Measurements from ENCODE around the gene MAML3. TPM values are rescaled to one million over a fixed set of nuclear protein-coding genes. Genes with fewer than 3 reads are reported as not detected.
A peak's percentile ranks its signal among the peaks of the same experiment; 100 is the strongest.

Gene MAML3
- total and polyA plus RNA-seq, 2 of the 13 experiments (the other 11 are each of a cell fraction or from before 2014, with no cell fraction given): 0.05 to 0.13 TPM

- TF ChIP-seq ZNF770 (CRISPR knock-in tag; IDR thresholded peaks at IDR 0.05) (peak; percentile 62), ZNF646 (CRISPR knock-in tag; IDR thresholded peaks at IDR 0.05) (no peak), POLR2AphosphoS5 (IDR thresholded peaks at IDR 0.05; ENCODE audit: low read depth, low read length) (peak; percentile 32; the same call in 1 of the 2 replicates), ZNF788 (CRISPR knock-in tag; IDR thresholded peaks at IDR 0.05; ENCODE audit: borderline replicate concordance) (no peak), ZNF232 (CRISPR knock-in tag; IDR thresholded peaks at IDR 0.05; ENCODE audit: borderline replicate concordance) (no peak), ZKSCAN1 (IDR thresholded peaks at IDR 0.05; ENCODE audit: low read length) (no peak), IKZF5 (CRISPR knock-in tag; IDR thresholded peaks at IDR 0.05) (no peak), GABPB1 (CRISPR knock-in tag; IDR thresholded peaks at IDR 0.05) (no peak), SMC3 (IDR thresholded peaks at IDR 0.05; ENCODE audit: low read length) (peak; percentile 36; the same call in 1 of the 2 replicates), CENPX (CRISPR knock-in tag; IDR thresholded peaks at IDR 0.05) (no peak), ZC3H4 (CRISPR knock-in tag; IDR thresholded peaks at IDR 0.05; ENCODE audit: borderline replicate concordance) (no peak), ELF3 (CRISPR knock-in tag; IDR thresholded peaks at IDR 0.05) (no peak), DBP (CRISPR knock-in tag; IDR thresholded peaks at IDR 0.05; ENCODE audit: not compliant biosample characterization) (no peak), HNF4G (IDR thresholded peaks at IDR 0.05; ENCODE audit: borderline replicate concordance, low read depth, low read length) (no peak), HNF4G (CRISPR knock-in tag; IDR thresholded peaks at IDR 0.05; ENCODE audit: borderline replicate concordance, low read depth) (no peak), IKZF4 (CRISPR knock-in tag; IDR thresholded peaks at IDR 0.05; ENCODE audit: borderline replicate concordance, low read depth, not compliant biosample characterization) (no peak), ZNF607 (CRISPR knock-in tag; IDR thresholded peaks at IDR 0.05; ENCODE audit: borderline replicate concordance) (no peak), EP300 (IDR thresholded peaks at IDR 0.05; ENCODE audit: low read depth in 2 of 2, low read length in 2 of 2) (no peak), EP300 (CRISPR knock-in tag; IDR thresholded peaks at IDR 0.05; ENCODE audit: borderline replicate concordance) (no peak)
Observed at GRCh38 chr4:139704915-139705485, 449.0 kb downstream of the MAML3 start (continued).

Measured in HepG2 (cell line).